ENCODE data around the gene NPM3.

- TF ChIP-seq, protein P1, sequence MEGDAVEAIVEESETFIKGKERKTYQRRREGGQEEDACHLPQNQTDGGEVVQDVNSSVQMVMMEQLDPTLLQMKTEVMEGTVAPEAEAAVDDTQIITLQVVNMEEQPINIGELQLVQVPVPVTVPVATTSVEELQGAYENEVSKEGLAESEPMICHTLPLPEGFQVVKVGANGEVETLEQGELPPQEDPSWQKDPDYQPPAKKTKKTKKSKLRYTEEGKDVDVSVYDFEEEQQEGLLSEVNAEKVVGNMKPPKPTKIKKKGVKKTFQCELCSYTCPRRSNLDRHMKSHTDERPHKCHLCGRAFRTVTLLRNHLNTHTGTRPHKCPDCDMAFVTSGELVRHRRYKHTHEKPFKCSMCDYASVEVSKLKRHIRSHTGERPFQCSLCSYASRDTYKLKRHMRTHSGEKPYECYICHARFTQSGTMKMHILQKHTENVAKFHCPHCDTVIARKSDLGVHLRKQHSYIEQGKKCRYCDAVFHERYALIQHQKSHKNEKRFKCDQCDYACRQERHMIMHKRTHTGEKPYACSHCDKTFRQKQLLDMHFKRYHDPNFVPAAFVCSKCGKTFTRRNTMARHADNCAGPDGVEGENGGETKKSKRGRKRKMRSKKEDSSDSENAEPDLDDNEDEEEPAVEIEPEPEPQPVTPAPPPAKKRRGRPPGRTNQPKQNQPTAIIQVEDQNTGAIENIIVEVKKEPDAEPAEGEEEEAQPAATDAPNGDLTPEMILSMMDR (IDR thresholded peaks at IDR 0.05) = no peak
- no peak for TF ChIP-seq POLR2A (IDR thresholded peaks at IDR 0.05)
Measured at GRCh38 chr10:101748496-101748895, 34.8 kb downstream of the NPM3 start.
